Right lung (tissue), 5 donors: ENCODE data around the gene ZNF318. TPM values are rescaled to one million over a fixed set of nuclear protein-coding genes. Genes with fewer than 3 reads are reported as not detected.

Source experiments
- DNase-seq, 2 donors: peaks; one replicate each; pipeline ENCODE4 v3.0.0-alpha.2; 2013
- polyA plus RNA-seq, 5 donors: library from polyadenylated mRNA; unstranded; fragments of 120-200 nt; gene quantifications; one replicate each; pipeline versions ENCODE4 v1.2.1 to v1.2.3, GENCODE V29; 2013; ENCODE audit warnings: inconsistent platforms in 1 of 5, low replicate concordance in 1 of 5; ENCODE audit not compliant: insufficient read length in 5 of 5, insufficient read depth in 1 of 5

The ZNF318 gene
- polyA plus RNA-seq, 5 donors: 25.8 to 35.4 (median 31.6) TPM

GRCh38 chr6:43302126-43302525 is 67.3 kb downstream of the ZNF318 start:
- DNase-seq: no peak

DNA sequence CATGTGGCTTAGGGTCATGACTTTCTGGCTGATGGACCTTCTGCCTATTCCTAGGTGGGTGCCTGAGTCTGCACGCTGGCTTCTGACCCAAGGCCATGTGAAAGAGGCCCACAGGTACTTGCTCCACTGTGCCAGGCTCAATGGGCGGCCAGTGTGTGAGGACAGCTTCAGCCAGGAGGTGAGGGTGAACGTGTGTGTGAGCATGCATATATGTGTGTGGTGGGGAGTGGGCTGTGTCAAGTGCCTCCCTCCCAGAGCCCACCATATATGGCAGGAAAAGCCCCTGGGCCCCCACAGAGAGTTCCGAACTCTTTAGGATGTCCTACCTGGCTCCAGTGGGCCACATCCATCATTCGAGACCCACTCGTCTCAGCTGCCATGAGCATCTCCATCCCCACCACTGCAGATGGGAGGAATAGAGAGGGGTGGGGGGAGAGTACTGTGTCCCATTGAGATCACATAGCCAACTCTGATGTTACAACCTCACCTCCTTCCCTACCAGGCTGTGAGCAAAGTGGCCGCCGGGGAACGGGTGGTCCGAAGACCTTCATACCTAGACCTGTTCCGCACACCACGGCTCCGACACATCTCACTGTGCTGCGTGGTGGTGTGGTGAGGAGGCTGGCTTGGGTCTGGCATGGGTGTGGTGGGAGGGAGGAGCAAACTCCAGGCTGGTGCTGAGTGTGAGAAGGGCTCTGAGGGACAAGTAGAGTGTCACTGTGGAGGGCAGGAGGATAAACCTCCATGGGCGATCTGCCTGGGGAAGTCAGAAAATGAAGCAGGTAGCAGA is 68.2 kb downstream of the ZNF318 start:
- no peak for DNase-seq

- no peak for DNase-seq
These were observed 69.8 kb downstream of the ZNF318 start for GRCh38 chr6:43299338-43300293.

- DNase-seq: no peak
These were observed 70.7 kb downstream of the ZNF318 start for GRCh38 chr6:43298565-43299337.

DNA sequence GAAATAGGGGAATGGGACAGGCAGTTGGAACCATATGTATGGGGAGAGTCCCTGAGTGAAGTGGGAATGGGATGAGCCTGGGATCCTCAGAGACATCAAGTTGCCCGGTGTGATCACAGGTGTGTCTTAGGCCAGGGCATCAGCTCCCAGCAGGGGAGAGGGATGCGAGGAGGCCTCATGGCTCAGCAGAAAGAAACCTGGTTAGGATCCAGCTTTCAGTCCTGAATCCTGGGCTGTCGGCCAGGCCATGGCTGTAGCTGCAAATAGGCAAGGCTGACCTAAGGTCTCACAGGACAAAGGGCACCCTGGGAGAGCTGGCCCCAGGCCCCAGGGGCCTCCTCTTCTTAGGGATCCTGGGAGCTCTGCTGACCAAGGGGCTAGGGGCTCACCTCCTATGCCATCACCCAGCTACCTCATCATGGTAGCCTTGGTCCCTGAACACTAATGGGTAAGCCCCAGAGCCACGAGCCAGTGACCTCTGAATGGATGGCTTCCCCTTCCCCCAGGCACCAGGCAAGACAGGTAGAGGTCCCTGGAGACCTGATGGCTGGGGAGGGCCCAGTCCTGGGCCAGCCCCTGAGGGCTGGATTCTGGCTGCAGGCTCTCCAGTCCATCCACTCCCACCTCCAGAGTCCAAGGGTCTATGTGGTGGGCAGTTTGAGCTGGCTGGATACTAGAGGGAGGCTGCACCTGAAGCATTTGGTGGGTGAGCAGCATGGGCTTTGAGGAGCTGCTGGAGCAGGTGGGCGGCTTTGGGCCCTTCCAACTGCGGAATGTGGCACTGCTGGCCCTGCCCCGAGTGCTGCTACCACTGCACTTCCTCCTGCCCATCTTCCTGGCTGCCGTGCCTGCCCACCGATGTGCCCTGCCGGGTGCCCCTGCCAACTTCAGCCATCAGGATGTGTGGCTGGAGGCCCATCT is 71.5 kb downstream of the ZNF318 start, which contains the start of gene SLC22A7:
Gene SLC22A7, plus strand, starts transcription at position 617 of the 921 bp plus-strand sequence. Its CDS starts 99 bp downstream, at position 716.
- DNase-seq: no peak

DNA sequence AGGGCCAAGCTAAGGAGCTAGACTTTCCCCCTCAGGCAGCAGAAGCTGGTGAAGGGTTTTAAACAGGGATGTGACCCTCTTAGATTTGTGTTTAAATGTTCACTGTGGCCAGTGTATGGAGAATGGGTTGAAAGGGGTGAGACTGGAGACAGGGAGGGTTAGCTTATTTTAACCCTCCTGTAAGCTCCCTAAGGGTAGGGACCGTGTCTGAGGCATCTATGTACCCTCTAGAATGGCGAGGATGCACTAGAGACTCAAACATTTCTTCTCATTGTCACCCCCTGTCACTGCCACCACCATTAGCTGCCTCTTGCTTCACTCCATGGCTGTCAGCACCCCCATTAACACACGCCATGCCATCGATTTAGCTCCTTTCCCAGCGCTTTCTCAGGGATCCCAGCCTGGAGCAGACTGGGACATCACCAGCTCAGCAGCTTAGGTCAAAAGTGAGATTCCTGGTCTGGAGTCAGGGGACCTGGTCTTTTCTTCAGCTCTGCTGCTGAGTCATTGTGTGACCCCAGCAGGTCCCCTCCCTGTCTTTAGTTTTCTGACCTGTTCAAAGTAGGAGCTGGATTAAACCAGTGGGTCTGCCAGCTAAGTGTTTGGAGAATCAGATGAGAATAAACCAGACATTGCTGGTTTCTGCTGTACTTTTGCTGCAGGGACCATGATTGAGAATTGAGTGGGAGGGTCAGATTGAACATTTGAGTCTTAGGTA is 72.5 kb downstream of the ZNF318 start:
- DNase-seq: no peak

DNA sequence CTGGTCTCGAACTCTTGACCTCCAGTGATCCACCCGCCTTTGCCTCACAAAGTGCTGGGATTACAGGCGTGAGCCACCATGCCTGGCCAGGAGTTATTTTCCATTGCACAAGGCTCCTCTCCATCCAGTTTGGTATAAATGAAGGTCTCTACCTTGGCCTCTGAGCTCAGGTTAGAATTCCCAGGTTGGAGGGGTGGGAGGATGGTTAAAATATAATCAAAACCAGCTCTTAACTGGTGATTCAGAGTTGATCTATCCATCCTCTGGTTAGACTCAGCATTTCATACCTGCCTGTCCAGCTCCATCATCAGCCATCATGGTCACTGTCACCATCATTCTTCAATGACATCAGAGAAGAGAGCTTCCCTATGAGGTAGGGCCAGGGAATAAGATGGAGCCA is 74.0 kb downstream of the ZNF318 start:
- DNase-seq: no peak

GRCh38 chr6:43294536-43294935 is 74.9 kb downstream of the ZNF318 start:
- no peak for DNase-seq

GRCh38 chr6:43293698-43294097 is 75.7 kb downstream of the ZNF318 start:
- DNase-seq: no peak

- DNase-seq: no peak
These were observed 76.6 kb downstream of the ZNF318 start for GRCh38 chr6:43292763-43293318.

- no peak for DNase-seq
These were observed 77.1 kb downstream of the ZNF318 start for GRCh38 chr6:43292341-43292740.

- DNase-seq: no peak
These were observed 77.7 kb downstream of the ZNF318 start for GRCh38 chr6:43291708-43292107.

DNA sequence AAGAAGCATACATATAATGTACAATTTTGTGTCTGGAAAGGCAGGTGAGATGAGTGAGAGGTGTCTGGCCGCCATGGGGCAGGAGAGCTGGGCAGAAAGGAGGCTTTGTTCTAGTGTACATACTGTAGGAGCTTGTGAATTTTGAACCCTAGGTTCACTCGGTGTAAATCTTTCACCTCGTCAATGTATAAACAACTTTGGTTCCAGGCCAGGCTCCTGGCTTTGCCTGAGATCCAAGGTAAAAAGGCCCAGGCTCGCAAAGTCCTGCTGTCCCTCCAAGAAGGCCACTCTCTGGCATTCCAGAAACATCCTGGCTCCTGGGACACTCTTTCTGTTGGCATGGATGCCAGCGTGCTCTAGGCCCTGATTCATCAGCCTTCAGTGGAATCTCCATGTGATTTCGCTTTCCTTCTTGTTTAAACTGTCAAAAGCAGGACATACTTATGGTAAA is 78.5 kb downstream of the ZNF318 start:
- no peak for DNase-seq

GRCh38 chr6:43290339-43290904 is 79.0 kb downstream of the ZNF318 start:
- no peak for DNase-seq

DNA sequence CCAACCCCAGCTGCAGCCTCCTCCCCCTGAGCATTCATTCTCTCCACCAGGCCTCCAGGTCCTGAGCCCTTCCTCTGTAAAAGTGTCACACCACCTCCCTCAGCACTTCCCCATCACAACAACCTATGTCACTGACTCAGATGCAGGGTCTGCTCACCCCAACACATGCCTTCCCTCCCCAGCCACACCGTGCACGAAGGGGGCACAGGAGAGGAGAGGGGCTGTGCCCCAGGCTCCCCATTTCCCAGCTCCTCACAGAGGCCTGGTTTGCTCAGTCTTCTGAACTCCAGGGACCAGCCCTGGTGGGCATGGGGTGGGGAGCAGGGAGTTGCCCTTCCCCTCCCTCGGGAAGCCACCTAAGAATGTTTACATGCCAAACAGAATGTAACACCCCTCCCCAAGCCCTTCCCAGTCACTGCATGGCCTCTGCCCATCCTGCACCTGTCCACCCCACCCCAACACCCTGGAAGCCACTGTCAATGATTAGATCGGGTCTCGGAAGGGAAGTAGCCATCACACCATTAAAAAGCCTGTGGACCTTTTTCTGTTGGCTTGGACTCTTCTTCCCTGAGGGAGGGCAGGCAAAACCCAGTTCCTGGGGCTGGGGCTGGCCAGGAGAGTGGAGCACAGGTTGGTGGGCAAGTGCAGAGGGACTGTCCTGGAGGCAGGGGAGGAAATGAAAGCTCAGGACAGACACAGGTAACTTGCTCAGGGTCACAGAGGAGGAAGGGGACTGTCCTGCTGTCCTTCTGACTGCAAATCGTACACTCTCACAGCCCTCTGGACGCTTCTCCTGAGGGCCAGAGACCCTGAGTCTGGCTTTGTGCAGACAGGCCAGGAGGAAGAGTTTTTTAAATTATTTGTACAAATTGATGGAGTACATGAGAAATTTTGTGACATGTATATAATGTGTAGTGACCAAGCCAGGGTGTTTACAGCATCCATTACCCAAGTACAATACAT is 81.4 kb downstream of the ZNF318 start:
- no peak for DNase-seq

DNA sequence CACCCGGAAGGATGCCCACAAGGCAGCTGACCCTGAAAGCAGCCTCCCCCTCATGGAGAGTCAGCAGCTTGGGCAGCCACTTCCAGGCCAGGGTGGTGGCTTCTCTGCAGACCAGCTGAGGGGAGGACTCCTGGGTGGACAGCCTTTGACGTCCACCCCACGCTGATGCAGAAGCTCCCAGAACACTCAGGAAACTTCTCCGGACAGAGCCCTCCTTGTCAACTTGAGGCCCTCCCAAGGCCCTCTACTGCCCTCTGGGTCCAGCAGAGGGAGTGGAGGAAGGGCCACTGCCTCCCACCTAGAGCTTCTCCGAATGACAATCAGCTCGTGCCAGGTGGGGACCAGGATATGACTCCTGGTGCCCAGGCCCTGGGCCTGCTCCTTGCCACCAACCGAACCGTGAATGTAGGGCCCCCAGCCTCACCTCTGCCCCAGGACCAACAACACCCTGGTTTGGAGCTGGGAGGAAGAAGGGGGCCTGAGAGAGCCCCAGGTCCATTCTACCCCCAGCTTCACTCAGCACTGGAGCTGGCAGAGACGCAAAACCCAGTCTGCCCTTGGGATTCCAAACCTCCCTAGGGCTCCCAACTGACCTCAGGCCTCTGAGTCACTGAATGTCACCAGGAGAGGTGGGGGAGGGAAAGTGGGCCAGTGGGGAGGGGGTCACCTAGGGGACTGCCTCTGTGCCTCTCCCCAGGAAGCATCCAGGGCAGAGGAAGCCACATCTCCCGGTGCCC is 82.3 kb downstream of the ZNF318 start:
- no peak for DNase-seq

DNA sequence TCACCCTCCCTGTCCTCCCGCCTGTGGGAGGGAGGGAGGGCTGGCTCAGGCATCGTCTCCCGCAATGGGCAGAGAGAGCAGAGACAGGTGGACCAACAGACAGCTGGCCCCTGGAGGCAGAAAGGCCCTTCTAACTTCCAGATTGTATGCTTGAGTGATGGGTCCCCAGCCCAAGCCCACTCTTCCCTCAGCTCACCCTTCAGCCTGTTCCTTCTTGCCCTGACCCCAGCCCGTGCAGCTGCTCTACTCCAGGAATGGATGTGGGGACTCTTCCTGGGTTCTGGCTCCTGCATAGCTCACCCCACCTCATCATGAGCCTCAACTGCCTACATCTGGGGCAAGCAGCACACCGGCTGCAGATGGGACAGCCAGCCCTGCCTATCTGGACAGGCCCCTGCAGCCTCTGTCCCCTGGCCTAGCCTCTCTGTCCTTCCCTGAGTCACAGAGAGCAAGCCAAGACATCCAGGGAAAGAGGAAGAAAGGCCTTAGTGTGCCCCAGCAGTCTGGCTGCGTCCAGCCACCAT is 82.9 kb downstream of the ZNF318 start:
- no peak for DNase-seq
